ENCODE results near the gene ANGPTL8.

DNA sequence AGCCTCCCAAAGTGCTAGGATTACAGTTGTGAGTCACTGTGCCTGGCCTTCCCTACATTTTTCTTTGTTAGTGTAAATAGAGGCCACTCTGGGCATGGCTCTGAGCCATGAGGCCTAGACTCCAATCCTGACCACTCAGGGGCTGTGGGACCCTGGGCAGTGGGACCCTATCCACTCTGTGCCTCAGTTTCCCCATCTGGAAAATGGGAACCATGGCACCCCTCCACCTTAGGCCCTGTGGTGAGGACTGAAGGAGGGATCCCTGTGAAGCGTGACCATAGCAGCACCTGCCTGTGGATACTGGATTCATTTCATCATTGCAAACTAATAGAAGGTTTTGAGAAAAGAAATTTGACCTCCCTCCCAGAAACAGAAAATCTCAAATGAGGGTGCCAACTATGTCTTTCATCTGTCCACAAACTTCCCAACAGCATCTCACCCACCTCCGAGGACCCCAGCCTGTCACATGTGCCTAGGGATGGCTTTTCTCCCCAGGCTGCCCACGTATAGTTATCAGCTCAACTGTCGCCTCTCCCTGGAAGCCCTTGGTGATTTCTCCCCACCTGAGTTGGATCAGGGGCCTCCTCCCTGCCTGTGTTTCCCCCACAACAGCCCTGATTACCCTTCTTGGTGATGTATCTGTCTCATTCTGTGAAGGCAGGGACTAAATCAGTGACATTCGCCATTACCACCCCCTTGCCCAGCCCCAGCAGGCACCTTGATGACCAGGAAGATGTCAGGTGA is 5.6 kb downstream of the ANGPTL8 start:
- TF ChIP-seq EP300 (IDR thresholded peaks at IDR 0.05) (no peak), CTCF (IDR thresholded peaks at IDR 0.05) (no peak), POLR2A (IDR thresholded peaks at IDR 0.05) (no peak)
